ENCODE data around the gene INSIG1.

INSIG1 gene

GRCh38 chr7:155289107-155289506 is 8.6 kb upstream of the INSIG1 start:
- DNase-seq (ENCODE audit: low read depth) = no peak
- H3K4me3 ChIP-seq (ENCODE audit: low read depth, low read length) = no peak overlapping the region
- no peak for TF ChIP-seq CTCF (IDR thresholded peaks at IDR 0.05; ENCODE audit: control insufficient read depth, extremely low read depth, insufficient read depth)

DNA sequence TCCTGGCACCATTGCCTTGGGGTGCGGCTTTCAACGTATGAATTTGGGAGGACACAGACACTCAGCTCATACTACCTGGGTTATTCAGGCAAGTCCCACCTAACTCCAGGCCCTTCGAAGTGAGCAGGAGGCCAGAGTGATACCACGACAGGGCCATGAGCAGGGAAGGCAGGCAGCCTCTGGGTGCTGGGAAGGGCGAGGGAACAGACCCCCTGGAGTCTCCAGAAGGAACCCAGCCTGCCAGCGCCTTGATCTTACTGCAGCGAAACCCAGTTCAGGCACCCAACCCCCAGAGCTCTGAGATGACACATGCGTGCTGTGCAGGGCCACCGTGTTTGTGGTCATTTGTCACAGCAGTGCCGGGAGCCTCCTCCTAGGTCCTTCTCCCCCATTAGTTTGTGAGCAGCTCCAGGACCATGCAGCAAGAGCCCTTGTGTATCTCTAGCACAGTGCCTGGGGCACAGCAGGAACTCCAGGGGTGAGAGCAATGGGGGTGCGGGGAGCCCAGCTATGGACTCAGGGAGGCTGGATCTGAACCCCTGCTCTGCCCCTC is 7.7 kb upstream of the INSIG1 start:
- TF ChIP-seq CTCF (IDR thresholded peaks at IDR 0.05; ENCODE audit: control insufficient read depth, extremely low read depth, insufficient read depth) = no peak
- DNase-seq (ENCODE audit: low read depth) = no peak
- no peak overlapping the region for H3K4me3 ChIP-seq (ENCODE audit: low read depth, low read length)

GRCh38 chr7:155291045-155291530 is 6.6 kb upstream of the INSIG1 start:
- no peak for TF ChIP-seq CTCF (IDR thresholded peaks at IDR 0.05; ENCODE audit: control insufficient read depth, extremely low read depth, insufficient read depth)
- no peak overlapping the region for H3K4me3 ChIP-seq (ENCODE audit: low read depth, low read length)
- DNase-seq (ENCODE audit: low read depth) = no peak

DNA sequence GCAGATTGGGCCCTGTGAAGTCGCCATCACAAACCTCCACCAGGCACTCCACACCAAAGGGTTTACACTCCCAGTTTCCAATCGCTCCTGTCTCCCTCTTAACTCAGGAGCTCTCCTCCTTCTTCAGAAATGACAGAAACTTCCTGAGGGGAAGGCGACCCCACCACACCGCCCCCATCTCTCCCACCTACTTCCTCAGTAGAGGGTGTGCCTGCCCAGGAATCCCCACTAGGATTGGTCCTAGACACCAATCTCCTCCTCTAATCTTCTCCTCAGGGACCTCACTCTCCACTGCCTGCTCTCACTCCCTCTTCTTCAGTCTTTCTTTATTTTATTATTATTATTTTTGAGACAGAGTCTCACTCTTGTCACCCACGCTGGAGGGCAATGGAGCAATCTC is 5.9 kb upstream of the INSIG1 start:
- no peak overlapping the region for H3K4me3 ChIP-seq (ENCODE audit: low read depth, low read length)
- no peak for TF ChIP-seq CTCF (IDR thresholded peaks at IDR 0.05; ENCODE audit: control insufficient read depth, extremely low read depth, insufficient read depth)
- no peak for DNase-seq (ENCODE audit: low read depth)

DNA sequence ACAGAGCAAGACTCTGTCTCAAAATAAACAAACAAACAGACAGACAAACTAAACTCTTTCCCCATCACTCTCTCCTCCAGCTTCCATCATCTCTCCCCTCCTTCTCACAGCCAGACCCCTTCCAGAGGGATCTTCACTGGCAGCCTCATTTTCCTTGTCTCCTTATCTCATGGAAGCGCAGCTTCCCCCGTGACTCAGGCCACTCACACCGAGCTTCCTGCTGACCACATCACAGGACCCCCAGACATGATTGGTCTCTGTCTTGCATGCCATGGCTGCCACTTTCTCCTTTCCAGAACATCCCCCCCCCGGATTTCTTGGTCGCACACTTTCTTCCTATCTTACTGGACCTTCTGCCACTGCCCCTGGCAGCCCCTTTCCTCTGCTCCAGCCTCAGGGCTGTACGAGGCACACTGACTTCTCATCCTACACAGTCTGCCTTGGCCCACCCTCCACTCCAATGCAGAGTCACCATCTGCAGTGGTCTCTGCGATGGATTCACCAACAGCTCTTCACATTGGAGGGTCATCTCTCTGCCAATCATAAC is 4.9 kb upstream of the INSIG1 start:
- TF ChIP-seq CTCF (IDR thresholded peaks at IDR 0.05; ENCODE audit: control insufficient read depth, extremely low read depth, insufficient read depth) = no peak

GRCh38 chr7:155293721-155294510 is 3.8 kb upstream of the INSIG1 start:
- no peak for DNase-seq (ENCODE audit: low read depth)
- H3K4me3 ChIP-seq (ENCODE audit: low read depth, low read length) = no peak overlapping the region
- TF ChIP-seq CTCF (IDR thresholded peaks at IDR 0.05; ENCODE audit: control insufficient read depth, extremely low read depth, insufficient read depth) = no peak

More for the DNA sequence above, 4.9 kb upstream of the INSIG1 start:
- DNase-seq (ENCODE audit: low read depth) = no peak
- H3K4me3 ChIP-seq (ENCODE audit: low read depth, low read length) = no peak overlapping the region
